Measurements from ENCODE around the gene SLC7A1.

SLC7A1 gene

GRCh38 chr13:29575098-29575497 is 20.4 kb downstream of the SLC7A1 start:
- no peak for TF ChIP-seq GATA3 (IDR thresholded peaks at IDR 0.05; ENCODE audit: low read depth, low read length)
- no peak for TF ChIP-seq GATA2 (IDR thresholded peaks at IDR 0.05; ENCODE audit: low read depth, low read length)

- TF ChIP-seq GATA2 (IDR thresholded peaks at IDR 0.05; ENCODE audit: low read depth, low read length) = no peak
- TF ChIP-seq GATA3 (IDR thresholded peaks at IDR 0.05; ENCODE audit: low read depth, low read length) = no peak
These were observed 22.3 kb downstream of the SLC7A1 start for GRCh38 chr13:29573190-29573589.

GRCh38 chr13:29572575-29572974 is 22.9 kb downstream of the SLC7A1 start:
- no peak for TF ChIP-seq GATA2 (IDR thresholded peaks at IDR 0.05; ENCODE audit: low read depth, low read length)
- no peak for TF ChIP-seq GATA3 (IDR thresholded peaks at IDR 0.05; ENCODE audit: low read depth, low read length)

- no peak for TF ChIP-seq GATA2 (IDR thresholded peaks at IDR 0.05; ENCODE audit: low read depth, low read length)
- no peak for TF ChIP-seq GATA3 (IDR thresholded peaks at IDR 0.05; ENCODE audit: low read depth, low read length)
These were observed 23.5 kb downstream of the SLC7A1 start for GRCh38 chr13:29571876-29572570.

GRCh38 chr13:29570051-29570654 is 25.3 kb downstream of the SLC7A1 start:
- TF ChIP-seq GATA2 (IDR thresholded peaks at IDR 0.05; ENCODE audit: low read depth, low read length) (no peak), GATA3 (IDR thresholded peaks at IDR 0.05; ENCODE audit: low read depth, low read length) (no peak)

- TF ChIP-seq GATA3 (IDR thresholded peaks at IDR 0.05; ENCODE audit: low read depth, low read length) (no peak), GATA2 (IDR thresholded peaks at IDR 0.05; ENCODE audit: low read depth, low read length) (no peak)
These were observed 26.0 kb downstream of the SLC7A1 start for GRCh38 chr13:29569253-29570050.

GRCh38 chr13:29568731-29569130 is 26.8 kb downstream of the SLC7A1 start:
- TF ChIP-seq GATA2 (IDR thresholded peaks at IDR 0.05; ENCODE audit: low read depth, low read length) = no peak
- TF ChIP-seq GATA3 (IDR thresholded peaks at IDR 0.05; ENCODE audit: low read depth, low read length) = no peak

- no peak for TF ChIP-seq GATA3 (IDR thresholded peaks at IDR 0.05; ENCODE audit: low read depth, low read length)
- no peak for TF ChIP-seq GATA2 (IDR thresholded peaks at IDR 0.05; ENCODE audit: low read depth, low read length)
These were observed 28.1 kb downstream of the SLC7A1 start for GRCh38 chr13:29567411-29567810.

- TF ChIP-seq GATA3 (IDR thresholded peaks at IDR 0.05; ENCODE audit: low read depth, low read length) (no peak), GATA2 (IDR thresholded peaks at IDR 0.05; ENCODE audit: low read depth, low read length) (no peak)
These were observed 29.3 kb downstream of the SLC7A1 start for GRCh38 chr13:29566206-29566605.

- no peak for TF ChIP-seq GATA2 (IDR thresholded peaks at IDR 0.05; ENCODE audit: low read depth, low read length)
- no peak for TF ChIP-seq GATA3 (IDR thresholded peaks at IDR 0.05; ENCODE audit: low read depth, low read length)
These were observed 30.7 kb downstream of the SLC7A1 start for GRCh38 chr13:29564818-29565217.

GRCh38 chr13:29564373-29564772 is 31.1 kb downstream of the SLC7A1 start:
- TF ChIP-seq GATA2 (IDR thresholded peaks at IDR 0.05; ENCODE audit: low read depth, low read length) = no peak
- no peak for TF ChIP-seq GATA3 (IDR thresholded peaks at IDR 0.05; ENCODE audit: low read depth, low read length)

- TF ChIP-seq GATA2 (IDR thresholded peaks at IDR 0.05; ENCODE audit: low read depth, low read length) = no peak
- TF ChIP-seq GATA3 (IDR thresholded peaks at IDR 0.05; ENCODE audit: low read depth, low read length) = no peak
These were observed 31.5 kb downstream of the SLC7A1 start for GRCh38 chr13:29563941-29564340.

- TF ChIP-seq GATA2 (IDR thresholded peaks at IDR 0.05; ENCODE audit: low read depth, low read length) (no peak), GATA3 (IDR thresholded peaks at IDR 0.05; ENCODE audit: low read depth, low read length) (no peak)
These were observed 32.6 kb downstream of the SLC7A1 start for GRCh38 chr13:29562786-29563438.

- no peak for TF ChIP-seq GATA3 (IDR thresholded peaks at IDR 0.05; ENCODE audit: low read depth, low read length)
These were observed 33.6 kb downstream of the SLC7A1 start for GRCh38 chr13:29561918-29562317.

Measured in SH-SY5Y (cell line).